ENCODE data around the gene EN2. TPM values are rescaled to one million over a fixed set of nuclear protein-coding genes. Genes with fewer than 3 reads are reported as not detected.

EN2 gene
- total RNA-seq, 1 experiment from 2014 or later = not detected

DNA sequence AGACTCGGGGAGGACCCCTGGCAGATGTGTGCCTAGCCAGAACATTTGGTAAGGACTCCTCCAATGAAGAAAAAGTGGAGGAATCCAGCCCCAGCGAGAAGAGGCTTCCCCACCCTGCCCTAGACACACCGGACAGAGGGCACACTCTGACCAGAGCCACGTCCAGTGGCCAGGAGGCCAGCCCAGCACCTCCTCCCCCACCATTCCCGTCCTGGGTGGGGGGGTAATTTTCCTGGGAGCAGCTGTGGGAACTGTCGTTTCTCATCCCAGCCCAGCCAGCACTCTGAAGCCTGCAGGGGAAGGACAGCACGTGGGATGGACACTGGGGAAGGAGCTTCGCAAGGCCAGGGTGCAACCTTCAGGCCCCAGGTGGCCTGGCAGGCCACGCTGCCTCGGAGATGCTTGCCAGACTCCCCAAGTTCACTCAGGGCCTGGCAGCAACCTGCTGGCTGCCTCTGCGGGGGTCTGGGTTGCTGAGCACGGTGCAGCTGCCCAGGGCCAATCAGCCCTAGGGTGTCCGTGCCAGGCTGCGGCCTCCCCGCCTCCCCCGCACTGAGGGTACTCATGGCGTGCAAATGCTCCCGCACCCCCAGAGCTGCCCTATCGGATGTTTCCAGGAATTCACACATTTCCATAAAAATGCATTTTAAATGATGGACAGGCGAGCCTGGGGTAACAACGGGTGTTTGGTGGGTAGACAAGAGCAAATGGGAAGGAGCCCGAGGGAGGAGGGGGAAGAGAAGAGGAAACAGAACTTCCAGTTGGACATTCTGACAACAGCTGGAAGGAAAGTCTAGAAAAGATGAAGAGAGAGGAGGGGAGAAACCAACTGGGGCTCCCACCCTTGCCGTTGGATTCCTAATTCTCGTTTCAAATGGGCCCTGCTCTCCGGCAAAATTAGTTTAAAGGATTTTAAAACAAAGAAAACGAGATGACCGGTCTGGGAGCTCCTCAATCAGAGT, 1.9 kb upstream of the EN2 start:
- Histone ChIP-seq H3K4me1 (replicated peaks; ENCODE audit: insufficient read depth) (no peaks in the 10 kb centered on the region), H3K27me3 (ENCODE audit: insufficient read depth, low read depth) (peaks cover 71% of the 10 kb centered on the region), H3K9me3 (ENCODE audit: insufficient read depth, low read depth) (no peaks in the 10 kb centered on the region), H2AFZ (no peak overlapping the region), H4K20me1 (ENCODE audit: insufficient read depth) (no peaks in the 10 kb centered on the region), H3K4me3 (no peak overlapping the region), H3K27ac (no peak overlapping the region), H3K36me3 (ENCODE audit: low read depth) (no peaks in the 10 kb centered on the region), H3K79me2 (ENCODE audit: low read depth) (no peaks in the 10 kb centered on the region), H3K9me2 (ENCODE audit: insufficient read depth) (no peaks in the 10 kb centered on the region), H3F3A (ENCODE audit: insufficient read depth, low read depth) (no peaks in the 10 kb centered on the region), H3K4me2 (no peak overlapping the region)
- BruUV-seq (replicated peaks) = no TSS peak
- intact Hi-C loops (cut with micrococcal nuclease; ENCODE audit: unreplicated experiment) = no loop called here
- ChIA-PET CTCF (no interaction called here), POLR2A (ENCODE audit: unreplicated experiment) (no interaction called here)
- DNase-seq = no peak
- TF ChIP-seq EZH2 (IDR thresholded peaks at IDR 0.05; ENCODE audit: low read depth) = no peak
- TF ChIP-seq, protein P1, sequence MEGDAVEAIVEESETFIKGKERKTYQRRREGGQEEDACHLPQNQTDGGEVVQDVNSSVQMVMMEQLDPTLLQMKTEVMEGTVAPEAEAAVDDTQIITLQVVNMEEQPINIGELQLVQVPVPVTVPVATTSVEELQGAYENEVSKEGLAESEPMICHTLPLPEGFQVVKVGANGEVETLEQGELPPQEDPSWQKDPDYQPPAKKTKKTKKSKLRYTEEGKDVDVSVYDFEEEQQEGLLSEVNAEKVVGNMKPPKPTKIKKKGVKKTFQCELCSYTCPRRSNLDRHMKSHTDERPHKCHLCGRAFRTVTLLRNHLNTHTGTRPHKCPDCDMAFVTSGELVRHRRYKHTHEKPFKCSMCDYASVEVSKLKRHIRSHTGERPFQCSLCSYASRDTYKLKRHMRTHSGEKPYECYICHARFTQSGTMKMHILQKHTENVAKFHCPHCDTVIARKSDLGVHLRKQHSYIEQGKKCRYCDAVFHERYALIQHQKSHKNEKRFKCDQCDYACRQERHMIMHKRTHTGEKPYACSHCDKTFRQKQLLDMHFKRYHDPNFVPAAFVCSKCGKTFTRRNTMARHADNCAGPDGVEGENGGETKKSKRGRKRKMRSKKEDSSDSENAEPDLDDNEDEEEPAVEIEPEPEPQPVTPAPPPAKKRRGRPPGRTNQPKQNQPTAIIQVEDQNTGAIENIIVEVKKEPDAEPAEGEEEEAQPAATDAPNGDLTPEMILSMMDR (conservative IDR thresholded peaks at IDR 0.05) = no peak

DNA sequence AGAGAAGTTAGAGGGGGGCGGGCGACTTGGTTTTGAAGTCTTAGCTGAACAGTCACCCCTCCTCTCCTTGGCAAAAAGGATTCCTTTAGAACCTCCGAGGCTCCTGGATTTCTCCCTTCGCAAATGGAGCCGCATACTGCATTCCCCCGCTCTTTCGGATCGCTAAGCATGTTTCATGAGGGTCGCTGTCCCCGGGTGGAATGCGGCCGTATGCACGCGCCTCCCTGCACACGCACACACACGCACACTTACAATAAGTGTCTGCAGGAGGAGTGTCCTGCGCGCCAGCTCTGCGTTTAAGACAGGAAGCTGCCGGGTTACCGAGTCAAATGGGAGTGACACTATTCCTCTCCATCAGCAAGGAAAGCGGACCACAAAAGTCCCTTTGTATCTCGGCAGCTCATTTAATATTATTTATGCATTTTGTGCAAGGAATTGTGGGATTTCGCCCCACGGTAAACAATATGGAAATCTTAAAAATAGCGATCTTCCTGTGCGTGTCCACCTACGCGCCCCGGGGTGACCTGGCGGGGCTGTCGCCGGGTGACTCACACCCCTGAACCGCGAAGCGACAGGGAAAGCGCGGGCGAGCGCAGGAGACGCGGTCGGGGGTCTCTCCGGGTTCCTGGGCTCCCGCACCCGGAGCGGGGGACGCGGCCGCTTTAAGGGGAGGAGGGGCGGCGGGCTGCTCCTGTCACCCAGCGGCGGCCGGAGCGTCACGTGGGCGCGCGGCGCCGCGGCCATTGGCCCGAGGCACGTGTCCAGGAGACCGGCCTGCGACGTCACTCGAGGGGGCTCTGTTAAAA, 988 bp upstream of the EN2 start:
- no TSS peak for BruUV-seq (replicated peaks)
- no peak for DNase-seq
- no peaks in the 10 kb centered on the region for H3K9me2 ChIP-seq (ENCODE audit: insufficient read depth)
- ChIA-PET POLR2A (ENCODE audit: unreplicated experiment) (no interaction called here), CTCF (no interaction called here)
- H3F3A ChIP-seq (ENCODE audit: insufficient read depth, low read depth) = no peaks in the 10 kb centered on the region
- no peak overlapping the region for H3K27ac ChIP-seq
- intact Hi-C loops (cut with micrococcal nuclease; ENCODE audit: unreplicated experiment) = no loop called here
- TF ChIP-seq, protein P1 (conservative IDR thresholded peaks at IDR 0.05) = no peak
- no peak for TF ChIP-seq EZH2 (IDR thresholded peaks at IDR 0.05; ENCODE audit: low read depth)
- peaks cover 71% of the 10 kb centered on the region for H3K27me3 ChIP-seq (ENCODE audit: insufficient read depth, low read depth)
- no peak overlapping the region for H3K4me2 ChIP-seq
- H3K36me3 ChIP-seq (ENCODE audit: low read depth) = no peaks in the 10 kb centered on the region
- H3K79me2 ChIP-seq (ENCODE audit: low read depth) = no peaks in the 10 kb centered on the region
- H2AFZ ChIP-seq = no peak overlapping the region
- no peaks in the 10 kb centered on the region for H3K9me3 ChIP-seq (ENCODE audit: insufficient read depth, low read depth)
- no peaks in the 10 kb centered on the region for H4K20me1 ChIP-seq (ENCODE audit: insufficient read depth)
- H3K4me3 ChIP-seq = no peak overlapping the region
- H3K4me1 ChIP-seq (replicated peaks; ENCODE audit: insufficient read depth) = no peaks in the 10 kb centered on the region

GRCh38 chr7:155457544-155458110, 302 bp upstream of the EN2 start:
- H3F3A ChIP-seq (ENCODE audit: insufficient read depth, low read depth) = no peaks in the 10 kb centered on the region
- DNase-seq = no peak
- intact Hi-C loops (cut with micrococcal nuclease; ENCODE audit: unreplicated experiment) = no loop called here
- H3K4me3 ChIP-seq = no peak overlapping the region
- no peaks in the 10 kb centered on the region for H3K4me1 ChIP-seq (replicated peaks; ENCODE audit: insufficient read depth)
- H3K27me3 ChIP-seq (ENCODE audit: insufficient read depth, low read depth) = peaks cover 72% of the 10 kb centered on the region
- ChIA-PET POLR2A (ENCODE audit: unreplicated experiment) (no interaction called here), CTCF (no interaction called here)
- no peak overlapping the region for H2AFZ ChIP-seq
- no peaks in the 10 kb centered on the region for H3K9me3 ChIP-seq (ENCODE audit: insufficient read depth, low read depth)
- H3K4me2 ChIP-seq = no peak overlapping the region
- no TSS peak for BruUV-seq (replicated peaks)
- no peaks in the 10 kb centered on the region for H3K36me3 ChIP-seq (ENCODE audit: low read depth)
- H3K9me2 ChIP-seq (ENCODE audit: insufficient read depth) = no peaks in the 10 kb centered on the region
- no peak overlapping the region for H3K27ac ChIP-seq
- H3K79me2 ChIP-seq (ENCODE audit: low read depth) = no peaks in the 10 kb centered on the region
- TF ChIP-seq, protein P1 (conservative IDR thresholded peaks at IDR 0.05) = no peak
- TF ChIP-seq EZH2 (IDR thresholded peaks at IDR 0.05; ENCODE audit: low read depth) = no peak
- no peaks in the 10 kb centered on the region for H4K20me1 ChIP-seq (ENCODE audit: insufficient read depth)
